PC-3 (cell line): ENCODE results near the gene NINL.

Source experiments
- CTCF ChIP-seq: fragments of 300-600 bp; sonication (generic); conservative IDR thresholded peaks from 2 replicates; pipeline ENCODE4 v1.5.1; 2017; ENCODE audit warnings: antibody characterized with exemption, low read depth, mild to moderate bottlenecking, low read length
- EZH2 ChIP-seq: fragments of 300-600 bp; sonication (generic); IDR thresholded peaks from one replicate; pipeline ENCODE4 v1.6.1; 2017; ENCODE audit warnings: antibody characterized with exemption, mild to moderate bottlenecking, low read length; ENCODE audit not compliant: unreplicated experiment

- TF ChIP-seq CTCF = no peak
- TF ChIP-seq EZH2 = no peak
Measured at GRCh38 chr20:25537890-25538289, 47.4 kb downstream of the NINL start.
